Gastrocnemius medialis (tissue), 4 donors: ENCODE results near the gene TAS2R46.

Experiments used
- POLR2A ChIP-seq, 2 donors: fragments of 450-650 bp; IDR thresholded peaks; one replicate each; pipeline ENCODE4 v1.6.1; 2017; ENCODE audit warnings: antibody characterized with exemption in 2 of 2, mild to moderate bottlenecking in 2 of 2, moderate library complexity in 2 of 2
- TF ChIP-seq, protein P1 (sequence below), 5 experiments: fragments of 450-650 bp in 3 of 5; fragments of 200-600 bp in 2 of 5; sonication (generic) in 2 of 5; IDR thresholded peaks in 4 of 5; conservative IDR thresholded peaks in 1 of 5; 1 replicate in 4 of 5; 2 replicates in 1 of 5; pipeline ENCODE4 v1.5.1; 2016 to 2019; ENCODE audit warnings: antibody characterized with exemption in 5 of 5, mild to moderate bottlenecking in 3 of 5, moderate library complexity in 3 of 5

DNA sequence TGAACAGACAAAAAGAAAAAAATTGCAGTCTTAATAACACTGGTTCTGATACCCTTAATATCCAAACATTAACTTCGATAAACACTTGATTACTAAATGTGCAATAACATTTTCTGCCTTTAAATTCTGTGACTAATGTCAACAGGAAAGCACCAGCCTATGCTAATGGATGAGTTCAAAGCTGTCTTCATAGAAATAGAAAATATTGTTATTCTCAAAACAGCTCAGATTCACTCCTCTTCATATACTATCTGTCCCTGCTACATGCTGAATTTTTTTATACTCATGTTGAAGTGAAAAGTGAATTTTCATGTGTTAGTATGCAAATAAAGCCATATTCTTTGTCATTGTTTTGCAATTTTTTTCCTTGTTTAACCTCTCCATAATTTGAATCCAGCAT lies 16.2 kb upstream of the TAS2R46 start:
- TF ChIP-seq, protein P1, sequence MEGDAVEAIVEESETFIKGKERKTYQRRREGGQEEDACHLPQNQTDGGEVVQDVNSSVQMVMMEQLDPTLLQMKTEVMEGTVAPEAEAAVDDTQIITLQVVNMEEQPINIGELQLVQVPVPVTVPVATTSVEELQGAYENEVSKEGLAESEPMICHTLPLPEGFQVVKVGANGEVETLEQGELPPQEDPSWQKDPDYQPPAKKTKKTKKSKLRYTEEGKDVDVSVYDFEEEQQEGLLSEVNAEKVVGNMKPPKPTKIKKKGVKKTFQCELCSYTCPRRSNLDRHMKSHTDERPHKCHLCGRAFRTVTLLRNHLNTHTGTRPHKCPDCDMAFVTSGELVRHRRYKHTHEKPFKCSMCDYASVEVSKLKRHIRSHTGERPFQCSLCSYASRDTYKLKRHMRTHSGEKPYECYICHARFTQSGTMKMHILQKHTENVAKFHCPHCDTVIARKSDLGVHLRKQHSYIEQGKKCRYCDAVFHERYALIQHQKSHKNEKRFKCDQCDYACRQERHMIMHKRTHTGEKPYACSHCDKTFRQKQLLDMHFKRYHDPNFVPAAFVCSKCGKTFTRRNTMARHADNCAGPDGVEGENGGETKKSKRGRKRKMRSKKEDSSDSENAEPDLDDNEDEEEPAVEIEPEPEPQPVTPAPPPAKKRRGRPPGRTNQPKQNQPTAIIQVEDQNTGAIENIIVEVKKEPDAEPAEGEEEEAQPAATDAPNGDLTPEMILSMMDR (IDR thresholded peaks at IDR 0.05 in 4 of 5, conservative IDR thresholded peaks at IDR 0.05 in 1 of 5), result no peak
- no peak for TF ChIP-seq POLR2A (IDR thresholded peaks at IDR 0.05)
